ENCODE measurements around the gene TMEM63B. TPM values are rescaled to one million over a fixed set of nuclear protein-coding genes. Genes with fewer than 3 reads are reported as not detected.
"Not testable (repeated sequence)": the region's sequence is repeated elsewhere in the genome, so short reads cannot be mapped to it uniquely, and the experiment has no call there.

Gene TMEM63B
- total RNA-seq, 1 experiment from 2014 or later, result 23.6 TPM

- DNase-seq (ENCODE audit: low read depth), result no peak
Observed at GRCh38 chr6:44171899-44172546, 44.7 kb downstream of the TMEM63B start.

GRCh38 chr6:44172731-44173500 lies 45.6 kb downstream of the TMEM63B start:
- DNase-seq (ENCODE audit: low read depth), result peak; percentile 83

- no peak for DNase-seq (ENCODE audit: low read depth)
Observed at GRCh38 chr6:44176130-44176761, 48.9 kb downstream of the TMEM63B start.

- no peak for DNase-seq (ENCODE audit: low read depth)
Observed at GRCh38 chr6:44176762-44177509, 49.6 kb downstream of the TMEM63B start.

GRCh38 chr6:44177691-44178423 lies 50.5 kb downstream of the TMEM63B start:
- DNase-seq (ENCODE audit: low read depth), result peak; percentile 51

GRCh38 chr6:44178424-44179071 lies 51.2 kb downstream of the TMEM63B start:
- DNase-seq (ENCODE audit: low read depth), result no peak

- peak; percentile 37 for DNase-seq (ENCODE audit: low read depth)
Observed at GRCh38 chr6:44179072-44179536, 51.8 kb downstream of the TMEM63B start.

GRCh38 chr6:44179648-44180047 lies 52.3 kb downstream of the TMEM63B start:
- DNase-seq (ENCODE audit: low read depth), result no peak

GRCh38 chr6:44180406-44180805 lies 53.1 kb downstream of the TMEM63B start:
- no peak for DNase-seq (ENCODE audit: low read depth)

GRCh38 chr6:44180886-44181285 lies 53.5 kb downstream of the TMEM63B start:
- no peak for DNase-seq (ENCODE audit: low read depth)

- DNase-seq (ENCODE audit: low read depth), result not testable (repeated sequence)
Observed at GRCh38 chr6:44181784-44182183, 54.4 kb downstream of the TMEM63B start.

- no peak for DNase-seq (ENCODE audit: low read depth)
Observed at GRCh38 chr6:44182911-44183390, 55.6 kb downstream of the TMEM63B start.

GRCh38 chr6:44183783-44184182 lies 56.4 kb downstream of the TMEM63B start:
- DNase-seq (ENCODE audit: low read depth), result no peak

- not testable (repeated sequence) for DNase-seq (ENCODE audit: low read depth)
Observed at GRCh38 chr6:44185356-44185755, 58.0 kb downstream of the TMEM63B start.

GRCh38 chr6:44185953-44186634 lies 58.7 kb downstream of the TMEM63B start:
- DNase-seq (ENCODE audit: low read depth), result no peak

GRCh38 chr6:44186635-44187025 lies 59.3 kb downstream of the TMEM63B start:
- no peak for DNase-seq (ENCODE audit: low read depth)

GRCh38 chr6:44188819-44189218 lies 61.5 kb downstream of the TMEM63B start:
- no peak for DNase-seq (ENCODE audit: low read depth)

- no peak for DNase-seq (ENCODE audit: low read depth)
Observed at GRCh38 chr6:44189257-44189656, 61.9 kb downstream of the TMEM63B start.

- no peak for DNase-seq (ENCODE audit: low read depth)
Observed at GRCh38 chr6:44190715-44191114, 63.4 kb downstream of the TMEM63B start.

GRCh38 chr6:44192428-44193041 lies 65.2 kb downstream of the TMEM63B start:
- DNase-seq (ENCODE audit: low read depth), result no peak

Measured in RPMI7951 (cell line).